HG02678 (cell line): Measurements from ENCODE around the gene CD160.
"Not testable (repeated sequence)": the region's sequence is repeated elsewhere in the genome, so short reads cannot be mapped to it uniquely, and the experiment has no call there.

ENCODE experiments used
- ATAC-seq: cut with Tn5 transposase; IDR thresholded peaks from one replicate; pipeline ENCODE4 v1.9.1; 2021; ENCODE audit warnings: mild to moderate bottlenecking, moderate library complexity; ENCODE audit not compliant: unreplicated experiment

The CD160 gene

GRCh38 chr1:145757420-145757819 is 38.1 kb downstream of the CD160 start:
- no peak for ATAC-seq

- ATAC-seq = no peak
Measured at GRCh38 chr1:145758116-145758515, 38.8 kb downstream of the CD160 start.

GRCh38 chr1:145758575-145758974 is 39.3 kb downstream of the CD160 start:
- ATAC-seq = no peak

GRCh38 chr1:145759721-145760120 is 40.4 kb downstream of the CD160 start:
- ATAC-seq = no peak

- ATAC-seq = not testable (repeated sequence)
Measured at GRCh38 chr1:145760395-145760949, 41.2 kb downstream of the CD160 start.

GRCh38 chr1:145761498-145761897 is 42.2 kb downstream of the CD160 start:
- ATAC-seq = not testable (repeated sequence)

GRCh38 chr1:145762001-145762400 is 42.7 kb downstream of the CD160 start:
- not testable (repeated sequence) for ATAC-seq

GRCh38 chr1:145764231-145764940 is 45.1 kb downstream of the CD160 start:
- ATAC-seq = not testable (repeated sequence)

- ATAC-seq = not testable (repeated sequence)
Measured at GRCh38 chr1:145765127-145765526, 45.8 kb downstream of the CD160 start.

GRCh38 chr1:145765585-145766360 is 46.5 kb downstream of the CD160 start:
- ATAC-seq = not testable (repeated sequence)

- not testable (repeated sequence) for ATAC-seq
Measured at GRCh38 chr1:145766926-145767325, 47.6 kb downstream of the CD160 start.

- not testable (repeated sequence) for ATAC-seq
Measured at GRCh38 chr1:145768004-145768403, 48.7 kb downstream of the CD160 start.

GRCh38 chr1:145771056-145771455 is 51.8 kb downstream of the CD160 start:
- ATAC-seq = no peak

GRCh38 chr1:145773423-145773822 is 54.1 kb downstream of the CD160 start:
- no peak for ATAC-seq

- ATAC-seq = no peak
Measured at GRCh38 chr1:145777357-145778145, 58.3 kb downstream of the CD160 start.

- ATAC-seq = no peak
Measured at GRCh38 chr1:145778146-145778540, 58.8 kb downstream of the CD160 start.

GRCh38 chr1:145782272-145783099 is 63.2 kb downstream of the CD160 start:
- ATAC-seq = no peak

- ATAC-seq = no peak
Measured at GRCh38 chr1:145784409-145784808, 65.1 kb downstream of the CD160 start.

GRCh38 chr1:145785547-145785946 is 66.2 kb downstream of the CD160 start:
- ATAC-seq = no peak

GRCh38 chr1:145786271-145786670 is 67.0 kb downstream of the CD160 start:
- no peak for ATAC-seq
